Parathyroid adenoma (tissue), 2 donors: ENCODE data around the gene FAM3D.

Experiments
- H2AFZ ChIP-seq: fragments of 300-600 bp; sonication (generic); one replicate; pipeline ENCODE4 v1.7.0; 2017; ENCODE audit warnings: antibody characterized with exemption, mild to moderate bottlenecking
- H3K27ac ChIP-seq: fragments of 300-600 bp; sonication (generic); one replicate; pipeline ENCODE4 v1.7.0; 2017
- H3K27me3 ChIP-seq: fragments of 300-600 bp; sonication (generic); one replicate; pipeline ENCODE4 v1.7.0; 2017; ENCODE audit warnings: low read length; ENCODE audit not compliant: control insufficient read depth, insufficient read depth
- H3K36me3 ChIP-seq: fragments of 300-600 bp; sonication (generic); one replicate; pipeline ENCODE4 v1.7.0; 2017; ENCODE audit warnings: low read length; ENCODE audit not compliant: control insufficient read depth, insufficient read depth
- H3K4me1 ChIP-seq: fragments of 300-600 bp; sonication (generic); one replicate; pipeline ENCODE4 v1.7.0; 2017; ENCODE audit warnings: control low read depth
- H3K4me2 ChIP-seq: fragments of 300-600 bp; sonication (generic); one replicate; pipeline ENCODE4 v1.7.0; 2017; ENCODE audit warnings: low read length
- H3K4me3 ChIP-seq: fragments of 300-600 bp; sonication (generic); one replicate; pipeline ENCODE4 v1.7.0; 2017; ENCODE audit warnings: low read depth, low read length
- H3K79me2 ChIP-seq: fragments of 300-600 bp; sonication (generic); one replicate; pipeline ENCODE4 v1.7.0; 2017; ENCODE audit warnings: control low read depth
- H3K9ac ChIP-seq: fragments of 300-600 bp; sonication (generic); one replicate; pipeline ENCODE4 v1.7.0; 2017; ENCODE audit warnings: mild to moderate bottlenecking
- H3K9me3 ChIP-seq: fragments of 300-600 bp; sonication (generic); one replicate; pipeline ENCODE4 v1.7.0; 2017; ENCODE audit warnings: low read length; ENCODE audit not compliant: control insufficient read depth
- CTCF ChIP-seq: fragments of 300-600 bp; sonication (generic); IDR thresholded peaks from one replicate; pipeline ENCODE4 v1.7.0; 2017; ENCODE audit warnings: antibody characterized with exemption, mild to moderate bottlenecking
- donor health status: primary hyperparathyroidism.

FAM3D gene

GRCh38 chr3:58586776-58587192, 79.8 kb downstream of the FAM3D start:
- H3K4me2 ChIP-seq: no peak overlapping the region
- peaks cover 5% of the 10 kb centered on the region for H3K4me1 ChIP-seq
- H3K27ac ChIP-seq: no peak overlapping the region
- H3K9ac ChIP-seq: no peak overlapping the region
- no peak overlapping the region for H3K4me3 ChIP-seq
- H3K27me3 ChIP-seq: peaks cover 4% of the 10 kb centered on the region
- H3K79me2 ChIP-seq: no peaks in the 10 kb centered on the region
- no peaks in the 10 kb centered on the region for H3K9me3 ChIP-seq
- TF ChIP-seq CTCF: no peak
- H3K36me3 ChIP-seq: no peaks in the 10 kb centered on the region
- peak overlapping the region; percentile 53 for H2AFZ ChIP-seq

DNA sequence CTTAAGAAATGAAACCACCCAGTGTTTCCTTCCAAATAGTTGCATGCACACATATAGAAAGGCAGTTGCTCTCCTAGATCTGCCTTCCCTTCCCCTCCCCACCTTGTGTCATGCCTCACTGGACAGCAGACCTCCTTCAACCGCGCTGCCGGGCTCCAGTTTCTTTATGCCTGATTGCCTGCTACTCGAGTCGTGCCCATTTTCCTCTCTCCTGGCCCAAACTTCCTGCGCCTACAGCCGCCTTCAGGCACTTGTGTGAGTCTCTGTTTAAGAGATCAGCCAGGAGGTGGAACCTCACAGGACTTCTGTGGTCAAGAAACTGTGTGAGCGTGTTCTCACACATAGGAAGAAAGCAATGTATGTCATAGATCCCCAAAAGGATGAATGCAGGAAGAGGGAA, 80.6 kb downstream of the FAM3D start:
- peaks cover 4% of the 10 kb centered on the region for H3K27me3 ChIP-seq
- H3K27ac ChIP-seq: no peak overlapping the region
- H3K9ac ChIP-seq: no peak overlapping the region
- no peak for TF ChIP-seq CTCF
- H3K9me3 ChIP-seq: no peaks in the 10 kb centered on the region
- H3K4me3 ChIP-seq: no peak overlapping the region
- no peak overlapping the region for H2AFZ ChIP-seq
- peaks cover 5% of the 10 kb centered on the region for H3K4me1 ChIP-seq
- H3K79me2 ChIP-seq: no peaks in the 10 kb centered on the region
- peak overlapping the region; percentile 39 for H3K4me2 ChIP-seq
- no peaks in the 10 kb centered on the region for H3K36me3 ChIP-seq

- Histone ChIP-seq H3K27ac (peak overlapping the region; percentile 65), H3K4me1 (peaks cover 5% of the 10 kb centered on the region), H3K27me3 (peaks cover 4% of the 10 kb centered on the region), H3K4me2 (peak overlapping the region; percentile 56), H3K79me2 (no peaks in the 10 kb centered on the region), H3K9me3 (no peaks in the 10 kb centered on the region), H3K9ac (no peak overlapping the region), H3K36me3 (no peaks in the 10 kb centered on the region), H2AFZ (peak overlapping the region; percentile 69), H3K4me3 (peak overlapping the region; percentile 45)
- peak; percentile 73 for TF ChIP-seq CTCF
Measured at GRCh38 chr3:58585005-58585786, 81.4 kb downstream of the FAM3D start.

- Histone ChIP-seq H3K4me2 (peak overlapping the region; percentile 56), H3K9ac (no peak overlapping the region), H2AFZ (peak overlapping the region; percentile 69), H3K9me3 (no peaks in the 10 kb centered on the region), H3K4me3 (peak overlapping the region; percentile 45), H3K79me2 (no peaks in the 10 kb centered on the region), H3K36me3 (no peaks in the 10 kb centered on the region), H3K27me3 (peaks cover 4% of the 10 kb centered on the region), H3K27ac (peak overlapping the region; percentile 65), H3K4me1 (peaks cover 5% of the 10 kb centered on the region)
- TF ChIP-seq CTCF: no peak
Measured at GRCh38 chr3:58584690-58585004, 81.9 kb downstream of the FAM3D start.
